Activated T-helper 9 cell treated with anti-CD3 and anti-CD28 coated beads, Interleukin-2, amount 50 U/mL, for 16 hours (primary cell): ENCODE data around the gene ZNF440.
A peak's percentile ranks its signal among the peaks of the same experiment; 100 is the strongest.
"Not testable (repeated sequence)": the region's sequence is repeated elsewhere in the genome, so short reads cannot be mapped to it uniquely, and the experiment has no call there.

Experiments
- DNase-seq: peaks from one replicate; pipeline ENCODE4 v3.0.0-alpha.2; 2020; ENCODE audit warnings: low read depth

ZNF440 gene

DNA sequence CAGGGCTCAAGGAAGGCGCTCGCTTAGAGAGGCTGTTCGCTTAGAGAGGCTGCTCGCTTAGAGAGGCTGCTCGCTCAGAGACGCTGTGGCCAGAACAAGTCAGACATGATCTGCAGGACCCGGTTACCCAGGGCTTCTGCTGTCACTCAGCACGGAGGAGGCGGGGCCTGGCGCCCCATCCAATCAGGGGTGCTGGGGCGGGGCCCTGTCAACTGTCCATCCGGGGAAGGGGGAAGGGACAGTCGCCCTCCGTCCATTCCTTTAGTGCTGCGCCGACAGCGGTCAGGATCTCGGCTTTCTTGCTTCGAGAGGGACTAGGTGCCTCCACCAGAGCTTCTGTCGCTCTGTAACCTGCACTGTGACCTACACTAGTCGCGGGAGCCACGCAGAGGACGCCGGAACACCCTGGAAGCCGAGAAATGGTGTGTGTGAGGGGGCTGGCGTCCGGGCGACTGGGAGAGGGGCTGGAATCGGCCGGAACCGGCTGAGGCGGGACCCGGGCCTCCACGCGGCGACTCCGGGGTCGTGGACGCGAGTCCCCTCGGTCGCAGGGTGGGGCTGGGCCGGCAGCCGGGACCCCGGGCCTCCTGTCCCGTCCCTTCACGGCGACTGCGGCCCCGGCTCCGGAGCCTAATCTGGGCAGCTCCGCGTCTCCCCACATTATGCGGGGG lies at the start of gene ZNF440:
ZNF440 (plus strand) TSS at position 245 of the 671 bp plus-strand sequence; CDS start at position 420, 175 bp downstream.
- DNase-seq, result peak; percentile 78

DNA sequence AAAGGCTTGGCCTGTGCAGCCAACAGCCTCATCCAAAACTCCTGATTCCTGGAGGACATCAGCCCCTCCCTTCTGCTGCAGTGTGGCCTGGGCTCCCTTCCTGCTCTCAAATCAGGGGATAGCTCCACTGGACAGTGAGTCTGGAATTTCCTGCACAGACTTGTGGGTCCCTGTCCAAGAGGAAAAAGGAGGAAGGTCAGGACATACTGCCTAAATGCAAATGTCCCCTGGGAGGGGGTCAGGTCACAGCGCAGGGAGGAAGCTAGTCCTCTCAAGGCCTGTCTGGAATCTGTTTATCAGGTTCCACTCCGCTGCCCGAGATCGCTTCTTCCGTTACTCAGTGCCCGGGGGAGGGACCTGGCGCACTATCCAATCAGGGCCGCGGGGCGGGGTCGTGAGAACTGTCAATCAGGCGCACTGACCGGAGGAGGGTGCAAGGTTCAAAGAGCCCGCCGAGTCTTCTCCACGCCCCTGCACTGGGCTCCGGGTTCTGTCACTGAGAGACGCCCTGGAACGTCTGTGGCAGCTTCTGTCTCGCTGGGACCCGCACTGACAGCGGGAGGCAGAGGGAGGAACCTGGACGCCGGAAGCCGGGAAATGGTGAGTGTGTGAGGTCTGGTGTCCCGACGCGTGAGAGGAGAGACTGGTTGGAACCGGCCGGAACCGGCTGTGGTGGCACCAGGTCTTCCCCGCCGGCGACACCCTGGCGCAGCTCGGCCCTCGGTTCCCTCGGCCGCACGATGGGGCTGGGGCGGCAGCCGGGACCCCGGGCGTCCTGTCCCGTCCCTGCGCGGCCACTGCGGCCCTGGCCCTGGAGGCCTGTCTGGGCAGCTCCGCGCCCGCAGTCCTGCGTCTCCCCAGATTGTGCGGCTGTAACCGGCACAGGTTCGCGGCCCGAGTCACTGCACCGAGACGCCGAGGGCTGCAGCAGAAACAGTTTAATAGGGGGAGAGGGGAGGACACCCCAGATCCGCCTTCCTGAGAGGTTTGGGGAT lies 47.2 kb upstream of the ZNF440 start, which contains the start of gene ZNF441:
ZNF441 (plus strand) TSS at position 404 of the 995 bp plus-strand sequence; CDS start at position 598, 194 bp downstream.
- DNase-seq, result peak; percentile 83

DNA sequence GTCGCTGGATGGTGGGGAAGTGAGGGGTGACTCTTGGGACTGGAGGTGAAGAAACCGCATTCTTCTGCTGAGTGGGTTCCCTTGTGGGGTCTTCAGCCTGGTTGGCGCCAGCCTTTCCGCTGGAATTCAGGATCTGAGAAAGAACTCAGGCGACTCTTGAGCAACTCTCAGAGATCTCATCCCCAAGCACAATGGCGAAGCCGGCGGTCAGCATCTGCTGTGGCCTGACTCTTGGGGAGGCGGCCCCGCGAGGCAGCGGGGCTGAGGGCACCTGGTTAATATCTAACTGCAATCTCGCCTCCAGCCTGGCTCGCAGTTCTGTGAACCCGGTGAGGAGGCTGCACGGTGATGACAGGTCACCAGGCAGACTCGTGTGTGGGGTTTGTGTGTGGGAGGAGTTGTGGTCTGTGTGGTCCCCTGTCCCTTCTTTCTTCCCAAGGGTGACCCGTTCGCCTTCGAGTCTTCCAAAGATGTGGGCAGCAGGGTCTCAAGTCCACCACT lies 46.4 kb upstream of the ZNF440 start:
- DNase-seq, result peak; percentile 1

DNA sequence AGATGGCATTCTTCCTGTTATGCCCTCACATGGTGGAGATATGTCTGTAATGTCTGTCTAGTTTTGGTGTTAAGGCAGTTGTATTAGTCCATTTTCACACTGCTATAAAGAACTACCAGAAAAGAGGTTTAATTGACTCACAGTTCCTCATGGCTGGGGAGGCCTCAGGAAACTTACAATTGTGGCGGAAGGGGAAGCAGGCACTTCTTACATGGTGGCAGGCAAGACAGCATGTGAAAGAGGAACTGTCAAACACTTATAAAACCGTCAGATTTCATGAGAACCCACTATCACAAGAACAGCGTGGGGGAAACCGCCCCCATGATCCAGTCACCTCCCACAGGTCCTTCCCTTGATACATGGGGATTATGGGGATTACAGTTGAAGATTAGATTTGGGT lies 44.1 kb upstream of the ZNF440 start:
- no peak for DNase-seq

DNA sequence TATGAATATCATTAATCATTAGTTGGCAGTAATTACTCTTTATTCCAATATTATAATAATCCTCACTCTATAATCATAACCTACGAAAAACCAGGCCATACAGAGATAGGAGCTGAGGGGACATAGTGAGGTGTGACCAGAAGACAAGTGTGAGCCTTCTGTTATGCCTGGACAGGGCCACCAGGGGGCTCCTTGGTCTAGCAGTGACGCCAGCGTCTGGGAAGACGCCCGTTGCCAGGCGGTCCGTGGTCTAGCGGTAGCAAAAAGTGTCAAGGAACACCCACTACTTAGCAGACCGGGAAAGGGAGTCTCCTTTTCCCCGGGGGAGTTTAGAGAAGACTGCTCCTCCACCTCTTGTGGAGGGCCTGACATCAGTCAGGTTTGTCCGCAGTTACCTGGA lies 42.6 kb upstream of the ZNF440 start:
- DNase-seq, result not testable (repeated sequence)

DNA sequence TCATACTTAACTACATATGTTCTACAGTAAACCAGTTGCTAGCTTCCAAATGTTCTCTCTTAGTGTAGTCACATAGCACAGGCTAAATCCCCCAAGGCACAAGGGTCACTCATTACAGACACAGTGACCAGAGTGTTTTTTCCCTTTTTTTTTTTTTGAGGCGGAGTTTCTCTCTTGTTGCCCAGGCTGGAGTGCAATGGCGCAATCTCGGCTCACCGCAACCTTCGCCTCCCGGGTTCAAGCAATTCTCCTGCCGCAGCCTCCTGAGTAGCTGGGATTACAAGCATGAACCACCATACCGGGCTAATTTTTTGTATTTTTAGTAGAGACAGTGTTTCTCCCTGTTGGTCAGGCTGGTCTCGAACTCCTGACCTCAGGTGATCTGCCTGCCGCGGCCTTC lies 37.4 kb upstream of the ZNF440 start:
- DNase-seq, result not testable (repeated sequence)

DNA sequence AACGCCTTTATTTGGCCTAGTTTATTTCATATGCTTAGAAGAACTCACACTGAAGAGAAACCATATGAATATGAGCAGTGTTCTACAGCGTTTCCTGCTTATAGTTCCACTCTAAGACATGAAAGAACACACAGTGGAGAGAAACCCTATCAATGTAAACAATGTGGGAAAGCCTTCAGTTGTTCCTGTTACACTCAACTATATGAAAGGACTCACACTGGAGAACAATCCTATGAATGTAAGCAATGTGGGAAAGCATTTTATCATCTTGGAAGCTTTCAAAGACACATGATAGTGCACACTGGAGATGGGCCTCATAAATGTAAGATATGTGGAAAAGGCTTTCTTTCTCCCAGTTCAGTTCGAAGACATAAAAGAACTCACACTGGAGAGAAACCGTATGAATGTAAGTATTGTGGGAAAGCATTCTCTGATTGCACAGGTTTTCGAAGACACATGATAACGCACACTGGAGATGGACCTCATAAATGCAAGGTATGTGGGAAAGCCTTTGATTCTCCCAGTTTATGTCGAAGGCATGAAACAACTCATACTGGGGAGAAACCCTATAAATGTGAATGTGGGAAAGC lies 33.5 kb upstream of the ZNF440 start:
- DNase-seq, result no peak

DNA sequence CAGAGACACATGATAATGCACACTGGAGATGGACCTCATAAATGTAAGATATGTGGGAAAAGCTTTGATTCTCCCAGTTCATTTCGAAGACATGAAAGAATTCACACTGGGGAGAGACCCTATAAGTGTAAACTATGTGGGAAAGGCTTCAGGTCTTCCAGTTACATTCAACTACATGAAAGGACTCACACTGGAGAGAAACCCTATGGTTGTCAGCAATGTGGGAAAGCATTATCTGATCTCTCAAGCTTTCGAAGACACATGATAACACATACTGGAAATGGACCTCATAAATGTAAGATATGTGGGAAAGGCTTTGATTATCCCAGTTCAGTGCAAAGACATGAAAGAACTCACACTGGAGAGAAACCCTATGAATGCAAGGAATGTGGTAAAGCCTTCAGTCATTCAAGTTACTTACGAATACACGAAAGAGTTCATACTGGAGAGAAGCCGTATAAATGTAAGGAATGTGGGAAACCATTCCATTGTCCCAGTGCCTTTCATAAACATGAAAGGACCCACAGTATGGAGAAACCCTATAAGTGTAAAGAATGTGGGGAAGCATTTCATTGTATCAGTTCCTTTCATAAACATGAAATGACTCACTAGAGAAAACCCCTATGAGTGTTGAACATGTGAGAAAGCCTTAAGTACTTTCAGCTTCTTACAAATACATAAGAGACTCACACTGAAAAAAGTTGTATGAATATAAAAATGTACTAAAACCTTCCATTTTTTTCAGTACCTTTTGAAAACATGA lies 32.6 kb upstream of the ZNF440 start:
- DNase-seq, result no peak

DNA sequence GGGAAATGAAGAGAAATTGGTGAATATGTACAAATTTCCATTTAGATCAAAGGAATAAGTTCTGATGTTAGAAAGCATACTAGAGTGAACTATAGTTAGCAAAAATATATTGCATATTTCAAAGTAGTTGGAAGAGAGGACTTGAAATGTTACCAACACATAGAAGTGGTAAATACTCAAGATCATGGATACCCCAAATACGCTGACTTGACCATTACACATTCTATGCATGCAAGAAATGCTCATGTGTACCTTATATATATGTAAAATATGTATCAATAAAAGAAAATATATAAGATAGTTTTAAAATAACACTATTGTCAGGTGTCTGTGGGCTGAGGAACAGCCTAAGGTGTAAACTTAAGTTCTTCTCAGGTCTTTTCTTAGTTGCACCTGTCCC lies 30.3 kb upstream of the ZNF440 start:
- no peak for DNase-seq

DNA sequence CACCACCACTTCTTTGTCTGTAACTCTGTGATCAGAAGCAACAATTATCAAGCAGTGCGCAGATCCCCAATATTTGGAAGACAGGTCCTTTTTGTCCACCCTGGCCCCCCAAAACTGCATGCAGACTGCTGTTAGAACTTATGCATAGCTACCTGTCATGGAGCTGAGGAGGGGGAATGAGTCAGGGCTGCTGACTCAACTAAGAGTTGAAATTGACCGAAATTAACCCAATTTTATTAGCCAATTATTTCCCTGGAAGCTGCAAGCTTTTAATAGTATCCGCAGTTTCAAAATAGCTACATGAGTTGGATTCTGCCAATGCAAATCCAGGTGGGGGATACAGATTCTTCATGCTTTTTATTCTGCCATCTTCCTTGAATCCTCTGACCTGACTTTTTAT lies 29.7 kb upstream of the ZNF440 start:
- DNase-seq, result no peak

DNA sequence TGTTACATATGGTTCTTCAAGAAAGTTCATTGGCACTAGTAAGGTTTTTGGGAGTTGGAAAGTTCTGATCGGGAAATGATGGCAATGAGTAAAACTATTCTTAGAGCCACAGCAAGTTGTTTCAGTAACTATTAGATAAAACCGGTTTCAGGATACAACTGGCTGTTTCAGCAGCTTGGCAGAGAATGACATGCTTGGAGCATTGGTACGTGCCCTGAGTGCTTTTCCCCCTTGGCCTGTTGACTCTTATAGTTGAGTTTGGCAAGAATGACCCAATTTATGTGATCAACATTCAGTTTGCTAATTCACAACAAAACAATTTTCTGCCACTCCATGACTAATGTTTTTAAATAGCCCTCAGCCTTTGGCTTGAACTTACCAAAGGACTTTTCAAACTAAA lies 26.5 kb upstream of the ZNF440 start:
- DNase-seq, result no peak

DNA sequence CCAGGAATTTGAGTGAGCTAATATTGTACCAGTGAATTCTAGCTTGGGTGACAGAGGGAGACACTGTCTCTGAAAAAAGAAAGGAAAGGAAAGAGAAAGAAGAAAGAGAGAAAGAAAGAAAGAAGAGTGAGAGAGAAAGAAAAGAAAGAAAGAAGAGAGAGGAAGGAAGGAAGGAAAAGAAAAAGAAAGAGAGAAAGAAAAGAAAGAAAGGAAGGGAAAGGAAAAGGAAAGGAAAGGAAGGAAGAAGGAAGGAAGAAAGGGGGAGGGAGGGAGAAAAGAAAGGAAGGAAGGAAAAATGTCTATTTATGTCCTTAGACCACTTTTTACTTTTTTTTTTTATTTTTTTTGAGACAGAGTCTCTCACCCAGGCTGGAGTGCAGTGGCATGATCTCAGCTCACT lies 21.1 kb upstream of the ZNF440 start:
- no peak for DNase-seq

DNA sequence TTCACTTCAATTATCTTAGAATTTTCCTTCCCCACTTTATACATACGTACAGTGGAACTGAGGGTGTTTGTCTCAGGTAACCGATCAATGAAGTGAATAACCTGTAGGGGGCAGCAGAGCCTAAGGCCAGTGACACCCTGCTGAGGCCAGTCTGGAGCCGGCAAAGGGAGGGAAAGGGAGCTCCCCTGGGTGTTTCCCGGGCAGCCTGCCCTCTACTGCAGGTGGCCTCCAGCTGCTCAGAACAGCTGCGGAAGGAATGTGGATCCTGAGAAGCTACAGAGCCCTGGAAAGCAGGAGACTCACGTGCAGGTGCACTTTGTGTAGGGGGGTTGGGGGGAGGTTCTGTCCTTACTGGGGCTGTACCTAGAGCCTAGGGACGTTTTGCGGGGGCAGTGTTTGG lies 16.6 kb upstream of the ZNF440 start:
- peak; percentile 47 for DNase-seq

DNA sequence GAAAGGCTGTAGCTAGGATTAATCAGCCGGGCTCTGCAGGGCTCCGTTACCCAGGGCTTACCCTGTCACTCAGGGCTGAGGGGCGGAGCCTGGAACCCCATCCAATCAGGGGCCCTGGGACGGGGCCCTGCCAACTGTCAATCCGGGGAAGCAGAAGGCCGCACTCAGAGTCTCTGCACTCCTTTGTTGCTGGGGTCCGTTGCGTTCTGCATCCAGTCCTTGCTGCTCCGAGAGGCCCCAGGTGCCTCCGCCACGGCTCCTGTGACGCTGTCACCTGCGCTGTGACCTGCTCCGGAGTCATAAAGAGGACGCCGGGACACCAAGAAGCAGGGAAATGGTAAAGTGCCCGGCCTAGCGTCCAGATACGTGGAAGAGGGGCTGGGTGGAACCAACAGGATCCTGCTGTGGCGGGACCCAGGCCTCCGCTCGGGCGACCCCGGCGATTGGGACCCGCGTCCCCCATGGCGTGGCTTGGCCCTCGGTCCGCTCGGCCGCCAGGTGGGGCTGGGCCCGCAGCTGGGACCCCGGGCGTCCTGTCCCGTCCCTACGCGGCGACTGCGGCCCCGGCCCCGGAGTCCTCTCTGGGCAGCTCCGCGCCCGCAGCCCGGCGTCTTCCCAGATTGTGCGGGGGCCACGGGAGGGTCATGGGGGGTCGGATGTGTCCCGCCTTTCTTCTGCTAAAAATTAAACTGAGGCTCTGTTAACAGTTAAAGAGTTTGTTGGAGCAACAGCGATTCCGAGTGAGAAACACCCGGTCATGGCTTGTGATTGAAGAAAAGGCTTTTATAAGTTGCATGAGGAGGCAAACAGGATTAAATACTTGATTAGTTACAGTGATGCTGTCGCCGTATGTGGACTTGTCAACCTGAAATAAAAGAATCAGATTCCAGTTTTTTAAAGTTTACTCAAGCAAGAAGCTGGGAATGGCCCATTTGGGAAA lies 15.4 kb upstream of the ZNF440 start, which contains the start of gene ZNF491:
ZNF491 (plus strand) TSS at position 133 of the 940 bp plus-strand sequence. CDS start 7,431 bp downstream, outside the sequence.
- DNase-seq, result peak; percentile 70

DNA sequence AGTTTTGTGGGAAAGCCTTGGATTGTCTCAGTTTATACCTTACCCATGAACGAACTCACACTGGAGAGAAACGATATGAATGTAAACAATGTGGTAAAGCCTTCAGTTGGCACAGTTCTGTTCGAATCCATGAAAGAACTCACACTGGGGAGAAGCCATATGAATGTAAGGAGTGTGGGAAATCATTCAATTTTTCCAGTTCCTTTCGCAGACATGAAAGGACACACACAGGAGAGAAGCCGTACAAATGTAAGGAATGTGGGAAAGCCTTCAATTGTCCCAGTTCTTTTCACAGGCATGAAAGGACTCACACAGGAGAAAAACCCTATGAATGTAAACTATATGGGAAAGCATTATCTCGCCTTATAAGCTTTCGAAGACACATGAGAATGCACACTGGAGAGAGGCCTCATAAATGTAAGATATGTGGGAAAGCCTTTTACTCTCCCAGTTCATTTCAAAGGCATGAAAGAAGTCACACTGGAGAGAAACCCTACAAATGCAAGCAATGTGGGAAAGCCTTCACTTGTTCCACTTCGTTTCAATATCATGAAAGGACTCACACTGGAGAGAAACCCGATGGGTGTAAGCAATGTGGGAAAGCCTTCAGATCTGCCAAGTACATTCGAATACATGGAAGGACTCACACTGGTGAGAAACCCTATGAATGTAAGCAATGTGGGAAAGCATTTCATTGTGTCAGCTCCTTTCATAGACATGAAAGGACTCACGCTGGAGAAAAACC lies 7.5 kb upstream of the ZNF440 start:
- DNase-seq, result no peak

DNA sequence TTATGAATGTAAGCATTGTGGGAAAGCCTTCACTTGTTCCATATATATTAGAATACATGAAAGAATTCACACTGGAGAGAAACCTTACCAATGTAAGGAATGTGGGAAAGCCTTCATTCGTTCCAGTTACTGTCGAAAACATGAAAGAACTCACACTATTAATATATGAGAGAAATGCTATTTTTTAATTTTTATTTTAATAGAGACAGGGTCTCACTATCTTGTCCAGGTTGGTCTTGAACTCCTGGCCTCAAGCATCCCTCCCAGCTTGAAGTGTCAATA lies 7.0 kb upstream of the ZNF440 start:
- no peak for DNase-seq

DNA sequence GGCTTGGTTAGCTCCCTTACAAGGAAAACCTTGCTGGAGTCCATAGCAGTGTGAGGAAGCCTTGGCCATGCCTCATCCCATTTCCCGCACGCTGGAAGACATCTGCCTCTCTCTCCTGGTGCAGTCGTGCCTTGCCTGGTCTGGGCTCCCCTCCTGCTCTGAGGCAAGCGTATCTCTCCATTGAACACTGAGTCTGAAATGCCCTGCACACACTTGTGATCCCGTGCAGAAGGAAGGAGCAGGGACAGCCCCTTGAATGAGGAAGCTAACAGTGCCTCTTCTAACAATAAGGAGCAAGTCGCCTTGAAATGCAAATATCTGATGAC lies 407 bp upstream of the ZNF440 start:
- DNase-seq, result no peak

DNA sequence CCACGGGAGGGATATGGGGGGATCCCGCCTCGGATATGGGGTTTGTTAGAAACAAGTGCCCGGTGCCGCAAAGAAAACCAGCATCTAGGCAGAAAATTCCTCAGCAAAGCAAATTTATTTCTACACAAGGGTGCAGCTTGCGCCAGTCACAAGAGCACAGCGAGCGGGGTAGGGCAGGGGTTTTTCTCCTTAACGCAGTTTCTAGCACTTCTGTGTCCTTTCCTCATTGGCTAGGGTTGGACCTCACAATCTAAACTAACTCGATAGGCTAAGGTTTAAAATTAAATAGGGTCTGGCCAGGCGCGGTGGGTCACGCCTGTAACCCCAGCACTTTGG lies 595 bp downstream of the ZNF440 start:
- no peak for DNase-seq

DNA sequence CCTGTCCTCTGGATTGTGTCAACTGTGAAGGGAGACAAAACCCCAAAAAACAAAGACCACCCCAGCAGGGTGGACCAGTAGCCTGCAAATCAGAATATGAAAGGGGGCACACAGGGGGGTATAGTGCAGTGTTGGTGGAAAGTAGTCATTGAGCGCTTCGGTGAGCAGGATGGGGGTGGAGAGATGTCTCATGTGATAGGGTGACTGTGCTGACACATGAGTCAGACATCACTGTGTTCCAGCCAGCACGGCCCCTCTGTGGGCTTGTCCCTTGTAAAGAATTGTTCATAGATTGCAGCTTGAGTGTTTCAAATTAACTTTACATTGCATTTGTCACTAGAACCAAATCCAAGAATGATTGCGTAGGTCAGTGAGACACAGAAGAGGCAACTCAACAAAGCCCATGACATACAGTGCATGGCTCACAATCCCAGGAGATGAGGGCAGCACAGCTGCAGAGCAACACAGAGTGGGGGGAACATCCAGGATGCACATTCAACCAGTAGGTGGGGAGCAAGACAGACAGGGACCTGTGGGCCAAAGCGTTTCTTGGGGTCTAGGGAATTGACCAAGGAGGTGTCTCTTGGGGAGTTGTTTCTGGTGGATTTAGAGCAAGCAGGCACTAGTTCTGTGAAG lies 7.5 kb downstream of the ZNF440 start:
- no peak for DNase-seq
